NCI-H1048 (cell line): ENCODE results near the gene SLC2A9.

Experiments used
- DNase-seq: peaks from one replicate; lab custom pipeline; 2025; lab: John Stamatoyannopoulos, UW

The SLC2A9 gene

DNA sequence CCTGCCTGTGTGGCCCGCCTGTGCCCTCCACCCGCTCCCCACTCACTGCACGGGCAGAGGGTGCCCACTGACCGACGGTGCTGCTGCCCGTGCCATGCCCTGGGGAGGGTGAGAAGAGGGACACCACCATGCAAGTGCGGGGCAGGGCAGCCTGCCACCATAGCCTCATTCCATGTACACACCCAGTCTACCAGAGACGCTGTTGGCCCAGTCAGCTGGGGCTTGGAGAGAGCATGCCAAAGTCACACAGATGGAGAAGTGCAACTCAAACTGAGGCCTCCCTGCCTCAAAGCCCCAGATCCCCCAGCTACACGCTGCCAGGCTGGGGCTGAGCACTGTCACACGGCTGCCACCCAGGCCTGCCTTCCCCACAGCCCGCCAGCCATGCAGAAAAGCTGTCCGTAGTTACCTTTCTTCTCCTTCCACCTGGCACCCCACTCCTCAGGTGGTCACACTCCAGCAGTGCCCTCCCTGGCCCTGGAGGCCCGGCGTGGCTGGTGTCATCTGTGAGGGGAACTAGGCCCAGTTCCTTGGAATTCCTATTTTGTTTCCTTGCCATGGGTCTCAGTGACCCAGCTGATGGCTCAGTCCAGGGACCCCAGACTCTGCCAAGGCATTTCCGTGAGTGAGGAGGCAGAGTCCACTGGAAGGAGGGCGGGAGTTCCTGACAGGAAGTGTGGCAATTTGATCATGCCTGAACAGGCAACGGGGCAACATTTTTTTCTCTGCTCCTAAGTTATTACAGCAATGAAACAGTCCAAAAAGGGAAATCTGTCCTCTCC lies at the start of gene SLC2A9:
Gene SLC2A9 (minus strand): TSS at position 627 of the 782 bp plus-strand sequence. CDS start 68 bp downstream, at position 559.
- no peak for DNase-seq

DNA sequence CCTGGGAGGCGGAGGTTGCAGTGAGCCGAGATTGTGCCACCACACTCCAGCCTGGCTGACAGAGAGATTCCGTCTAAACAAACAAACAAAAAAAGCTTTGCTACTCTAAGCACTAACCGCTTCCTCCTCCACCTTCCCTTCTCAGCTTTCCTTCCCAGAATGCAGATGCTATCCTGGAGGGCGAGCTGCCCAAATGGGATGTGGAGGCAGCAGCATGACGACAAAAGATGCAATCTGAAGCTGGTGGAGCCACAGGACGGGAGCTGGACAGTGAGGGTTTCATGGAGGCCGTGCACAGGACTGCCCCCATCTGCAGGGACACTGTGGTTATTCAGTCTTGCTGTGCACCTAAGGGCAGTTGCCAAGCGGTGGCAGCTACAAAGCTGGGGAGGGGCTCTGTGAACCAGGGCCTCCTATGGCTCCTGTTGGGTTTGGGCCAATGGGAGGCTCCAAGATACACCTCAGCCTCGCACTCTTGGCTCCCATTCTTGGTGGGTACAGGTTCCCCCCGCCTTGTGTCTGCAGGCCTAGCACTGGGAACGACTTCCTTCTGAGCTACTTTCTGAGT lies 47.9 kb upstream of the SLC2A9 start:
- DNase-seq, result no peak

DNA sequence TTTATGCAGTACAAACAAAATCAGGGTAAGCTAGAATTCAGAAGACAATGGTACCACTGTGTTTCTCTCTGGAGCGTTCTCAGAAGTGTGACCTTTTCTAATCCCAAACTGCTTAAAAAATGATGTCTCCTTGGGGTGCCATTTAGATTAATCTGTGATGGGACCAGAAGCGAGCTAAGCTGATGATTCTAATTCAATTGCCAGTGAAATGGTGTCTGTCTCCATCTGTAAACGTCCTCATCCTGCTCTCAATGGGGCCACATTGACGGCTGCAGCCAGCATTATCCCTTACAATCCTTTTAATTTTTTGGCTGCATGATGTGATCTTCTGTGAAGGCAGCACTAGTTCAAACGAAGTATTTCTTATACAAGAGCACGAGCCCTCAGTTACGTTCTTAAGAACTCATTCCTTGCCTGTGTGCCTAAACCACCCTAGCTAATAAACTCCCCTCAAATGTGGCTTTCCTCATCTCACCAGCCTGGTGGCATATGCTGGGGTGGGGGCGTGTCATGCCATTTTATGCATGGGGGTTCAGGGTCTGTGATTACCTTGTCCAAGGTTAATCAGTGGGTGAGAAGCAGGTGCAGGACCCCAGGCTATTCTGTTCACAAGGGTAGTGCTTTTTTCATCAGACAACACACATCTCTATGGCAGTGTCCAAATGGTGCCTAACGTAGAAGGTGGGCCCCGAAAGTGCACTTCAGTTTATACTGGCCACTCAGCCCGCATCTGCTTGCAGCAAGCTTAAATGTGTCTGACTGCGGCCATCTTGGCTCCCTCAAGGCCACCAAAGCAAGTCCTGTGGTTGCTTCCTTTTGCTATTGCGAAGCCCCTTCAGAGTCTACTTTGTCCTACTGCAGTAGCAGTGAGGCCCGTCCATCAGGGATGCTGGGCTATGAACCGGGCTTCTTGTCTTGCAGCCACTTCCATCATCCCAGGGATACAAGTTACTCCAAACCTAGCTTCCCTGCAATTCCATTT lies 45.7 kb upstream of the SLC2A9 start:
- DNase-seq, result no peak

DNA sequence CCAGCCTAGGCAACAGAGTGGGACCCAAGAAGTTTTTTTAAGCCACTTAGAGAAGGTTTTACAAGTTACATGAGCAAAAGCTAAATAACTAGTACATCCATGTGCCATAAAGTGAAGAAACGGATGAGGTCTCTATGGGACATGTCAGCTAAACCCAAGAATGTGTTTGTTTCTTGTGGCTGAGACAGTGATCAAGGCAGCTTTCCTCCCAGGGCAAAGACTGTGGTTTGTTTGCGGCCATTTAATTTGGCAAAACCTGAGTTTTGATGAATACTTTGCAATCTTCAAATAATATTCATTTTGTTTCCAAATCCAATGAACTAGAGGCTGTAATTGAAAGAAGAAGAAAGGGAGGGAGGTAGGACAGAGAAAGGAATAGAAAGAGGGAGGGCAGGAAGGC lies 44.9 kb upstream of the SLC2A9 start:
- no peak for DNase-seq

DNA sequence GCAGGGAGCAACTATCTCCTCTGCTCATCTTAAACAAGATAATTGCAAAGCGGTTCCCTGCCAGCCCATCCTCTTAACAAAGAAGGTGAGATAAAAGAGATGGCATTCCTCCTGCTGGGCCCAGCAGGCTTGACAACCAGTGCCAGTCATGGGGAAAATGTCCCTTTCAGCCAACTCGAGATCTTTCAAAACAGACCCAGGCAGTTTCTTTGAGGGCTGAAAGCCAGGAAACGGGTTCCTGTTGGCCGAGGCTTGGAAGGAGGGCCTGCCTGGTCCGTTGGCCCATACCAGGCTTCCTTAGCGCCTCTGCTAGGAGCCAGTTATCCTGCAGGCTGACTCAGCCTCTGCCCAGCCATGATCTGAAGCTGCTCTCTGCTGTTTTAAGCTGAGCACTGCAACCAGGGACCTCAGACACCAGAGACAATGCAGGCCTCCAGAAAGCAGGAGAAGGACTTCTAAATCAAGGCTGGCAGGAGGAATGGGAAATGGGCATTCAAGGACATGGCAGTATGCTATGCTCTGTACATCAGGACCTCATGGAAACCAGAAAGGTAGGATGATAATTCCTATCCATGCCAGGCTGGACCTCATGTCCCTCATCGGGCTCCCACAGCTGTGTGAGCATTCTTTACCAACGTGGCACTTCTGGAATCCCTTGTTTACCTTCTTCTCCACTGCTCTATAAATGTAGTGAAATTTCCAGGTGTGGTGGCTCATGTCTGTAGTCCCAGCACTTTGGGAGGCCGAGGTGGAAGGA lies 42.4 kb upstream of the SLC2A9 start:
- no peak for DNase-seq

DNA sequence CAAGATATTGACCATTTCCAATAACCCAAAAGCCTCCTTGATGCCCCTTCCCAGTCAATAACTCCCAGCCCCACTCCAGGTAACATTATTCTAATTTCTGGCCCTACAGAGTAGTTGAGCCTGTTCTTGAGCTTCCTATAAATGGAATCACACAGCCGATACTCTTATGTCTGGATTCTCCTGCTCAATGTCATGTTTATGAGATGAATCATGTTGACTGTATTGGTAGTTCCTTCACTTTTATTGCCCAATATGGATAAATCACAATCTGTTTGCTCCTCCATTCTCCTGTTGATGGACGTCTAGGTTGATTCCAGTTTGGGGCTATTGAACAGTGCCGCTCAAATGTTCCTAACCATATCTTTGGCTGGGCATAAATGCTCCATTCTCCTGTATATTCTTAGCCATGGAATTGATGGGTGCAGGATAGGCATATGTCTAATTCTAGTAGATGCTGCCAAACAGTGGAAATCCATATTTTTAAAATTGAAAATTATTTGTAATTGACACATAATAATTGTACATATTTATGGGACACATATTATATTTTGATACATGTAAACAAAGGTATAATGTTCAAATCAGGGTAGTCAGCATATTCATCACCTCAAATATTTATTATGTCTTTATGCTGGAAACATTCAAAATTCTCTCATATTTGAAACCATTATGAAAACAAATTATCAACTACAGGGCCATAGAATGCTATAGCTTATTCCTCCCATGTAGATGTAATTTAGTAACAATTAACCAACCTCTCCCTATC lies 40.5 kb upstream of the SLC2A9 start:
- DNase-seq, result no peak

DNA sequence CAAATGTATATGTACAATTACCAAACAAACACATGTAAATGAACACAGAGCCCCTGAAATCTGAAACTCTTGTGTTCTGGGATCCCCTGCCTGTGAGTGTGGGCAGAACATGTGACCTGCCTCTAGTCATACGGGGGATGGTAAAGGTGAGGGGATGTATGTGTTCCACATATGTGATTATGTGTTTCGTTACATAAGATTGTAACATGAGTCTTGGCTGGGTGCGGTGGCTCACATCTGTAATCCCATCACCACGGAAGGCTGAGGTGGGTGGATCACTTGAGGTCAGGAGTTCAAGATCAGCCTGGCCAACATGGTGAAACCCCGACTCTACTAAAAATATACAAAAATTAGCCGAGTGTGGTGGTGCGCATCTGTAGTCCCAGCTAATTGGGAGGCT lies 37.1 kb upstream of the SLC2A9 start:
- DNase-seq, result no peak

DNA sequence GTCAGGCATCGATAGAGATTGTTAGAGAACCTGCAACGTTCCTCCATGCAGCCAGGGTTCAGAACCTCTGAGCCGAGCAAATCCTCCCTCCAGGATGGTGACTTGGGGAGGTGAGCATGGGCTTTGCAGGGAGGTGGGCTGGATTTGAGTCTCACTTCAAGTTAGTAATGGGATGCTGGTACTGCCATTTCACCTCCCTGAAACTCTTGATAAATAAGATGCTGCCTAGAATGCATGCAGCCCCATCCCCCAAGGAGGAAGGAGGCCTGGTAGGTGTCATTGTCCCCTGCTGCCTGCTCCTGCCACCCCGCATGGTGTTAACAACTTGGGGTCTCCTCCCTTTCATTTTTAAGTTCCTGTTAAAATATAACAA lies 35.7 kb upstream of the SLC2A9 start:
- no peak for DNase-seq

DNA sequence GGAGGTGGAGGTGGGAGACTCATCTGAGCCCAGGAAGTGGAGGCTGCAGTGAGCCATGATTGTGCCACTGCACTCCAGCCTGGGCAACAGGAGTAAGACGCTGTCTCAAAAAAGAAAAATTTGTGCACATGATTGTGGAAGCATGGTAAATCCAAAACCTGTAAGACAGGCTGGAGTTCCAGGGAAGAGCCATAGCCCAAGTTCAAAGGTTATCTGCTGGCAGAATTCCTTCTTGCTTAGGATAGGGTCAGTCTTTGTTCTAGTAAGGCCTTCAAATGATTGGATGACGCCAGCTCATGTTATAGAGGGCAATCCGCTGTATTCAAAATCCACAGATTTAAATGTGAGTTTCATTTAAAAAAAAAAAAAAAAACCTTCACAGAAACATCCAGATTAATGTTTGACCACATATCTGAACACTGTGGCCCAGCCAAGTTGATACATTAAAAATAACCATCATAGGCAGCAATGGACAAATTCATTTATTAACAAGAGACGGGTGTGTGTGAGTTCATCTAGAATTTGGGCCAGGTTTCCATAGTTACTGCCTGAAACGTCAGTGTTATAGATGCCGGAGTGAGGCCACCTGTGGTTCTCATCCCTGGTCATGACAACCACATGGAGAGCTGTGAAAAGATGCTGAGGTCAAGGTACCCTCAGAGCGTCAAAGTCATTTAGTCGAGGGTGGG lies 35.2 kb upstream of the SLC2A9 start:
- no peak for DNase-seq

DNA sequence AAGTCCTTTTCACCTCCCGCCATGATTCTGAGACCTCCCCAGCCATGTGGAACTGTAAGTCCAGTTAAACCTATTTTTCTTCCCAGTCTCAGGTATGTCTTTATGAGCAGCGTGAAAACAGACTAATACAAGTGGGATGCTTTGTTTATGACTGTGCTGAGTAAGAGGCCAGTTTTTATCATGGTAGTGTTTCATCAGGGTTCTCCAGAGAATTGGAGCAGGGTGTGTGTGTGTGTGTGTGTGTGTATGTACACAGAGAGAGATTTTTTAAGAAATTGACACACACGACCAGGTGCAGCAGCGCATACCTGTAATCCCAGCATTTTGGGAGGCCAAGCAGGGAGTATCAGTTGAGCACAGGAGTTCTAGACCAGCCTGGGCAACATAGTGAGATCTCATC lies 34.6 kb upstream of the SLC2A9 start:
- DNase-seq, result no peak

DNA sequence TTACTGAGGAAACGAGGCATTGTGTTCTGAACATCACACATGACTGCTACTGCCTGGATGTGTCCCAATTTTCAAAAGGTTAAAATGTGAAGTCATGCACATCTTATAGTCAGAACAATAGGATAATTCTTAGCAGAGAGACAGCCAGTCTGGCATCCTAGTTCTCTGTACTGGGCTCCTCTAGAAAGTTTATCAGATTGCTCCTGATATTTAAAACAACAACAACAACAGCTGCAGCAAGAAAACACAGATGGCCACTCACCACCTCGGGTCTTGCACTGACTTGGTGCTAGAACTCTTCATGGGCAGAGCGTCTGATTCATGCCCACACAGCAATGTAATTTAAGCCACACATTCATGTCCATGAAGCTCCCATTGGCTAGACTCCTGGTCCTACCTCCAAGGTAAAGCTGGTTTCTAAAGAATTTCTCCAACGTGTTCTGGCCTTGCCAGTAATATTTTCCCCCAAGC lies 33.3 kb upstream of the SLC2A9 start:
- DNase-seq, result no peak

DNA sequence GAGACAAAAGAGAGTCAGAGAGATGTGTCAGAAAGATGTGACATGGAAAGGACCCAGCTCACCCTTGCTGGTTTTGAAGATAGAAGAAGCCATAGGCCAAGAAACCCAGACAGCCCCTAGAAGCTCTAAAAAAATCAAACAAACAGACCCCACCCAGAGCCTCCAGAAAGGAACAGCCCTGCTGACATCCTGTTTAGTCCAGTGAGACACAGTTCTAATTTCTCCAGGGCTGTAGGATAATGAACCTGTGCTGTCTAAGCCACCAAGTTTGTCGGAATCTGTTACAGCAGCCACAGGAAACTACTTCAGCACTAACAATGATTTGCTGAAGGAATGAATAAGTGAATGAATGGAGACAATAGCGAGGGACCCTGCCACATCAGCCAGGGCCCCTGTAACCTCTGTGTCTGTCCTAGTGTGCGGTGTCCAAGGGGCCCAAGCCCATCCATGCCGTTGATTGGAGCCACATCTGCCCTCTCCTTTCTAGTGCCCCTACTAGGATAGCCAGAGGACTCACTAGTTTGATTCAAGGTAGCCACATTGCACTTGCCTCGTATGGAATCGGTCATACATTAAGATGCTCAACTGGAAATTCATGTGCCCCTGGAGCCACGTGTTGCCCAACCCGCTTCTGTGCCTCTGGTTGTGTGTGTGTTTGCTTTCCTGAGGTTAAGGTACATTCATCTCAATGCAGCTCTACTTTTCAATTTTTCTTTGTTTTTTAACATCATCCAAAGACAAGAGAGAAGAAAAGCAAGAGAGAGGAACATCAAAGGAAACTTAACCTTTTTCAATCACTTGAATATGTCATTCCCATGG lies 32.5 kb upstream of the SLC2A9 start:
- DNase-seq, result no peak

DNA sequence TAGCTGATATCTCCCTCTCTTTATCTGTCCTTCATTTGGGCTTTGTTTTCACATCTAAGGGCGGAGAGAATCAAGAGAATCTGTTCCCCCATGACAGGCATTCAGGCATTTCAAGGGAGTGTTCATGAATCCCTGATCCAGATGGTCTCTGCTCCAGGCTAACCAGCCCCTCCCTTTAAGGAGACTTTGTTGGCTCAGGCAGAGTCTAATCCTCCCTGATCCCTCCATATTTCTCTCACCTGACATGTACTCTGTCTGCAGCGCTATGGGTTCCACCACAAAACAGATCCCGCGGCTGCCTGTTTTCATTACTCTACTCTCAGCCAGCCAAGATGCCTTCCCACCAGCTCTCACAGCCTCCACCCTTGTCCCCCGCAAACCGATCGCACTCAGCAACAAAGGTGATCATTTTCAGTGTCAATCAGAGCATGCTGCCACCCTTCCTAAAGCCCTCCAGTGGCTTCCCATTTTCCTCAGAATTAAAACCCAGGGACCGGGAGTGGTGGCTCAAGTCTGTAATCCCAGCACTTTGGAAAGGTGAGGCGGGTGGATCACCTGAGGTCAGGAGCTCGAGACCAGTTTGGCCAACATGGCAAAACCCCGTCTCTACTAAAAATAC lies 30.3 kb upstream of the SLC2A9 start:
- no peak for DNase-seq

DNA sequence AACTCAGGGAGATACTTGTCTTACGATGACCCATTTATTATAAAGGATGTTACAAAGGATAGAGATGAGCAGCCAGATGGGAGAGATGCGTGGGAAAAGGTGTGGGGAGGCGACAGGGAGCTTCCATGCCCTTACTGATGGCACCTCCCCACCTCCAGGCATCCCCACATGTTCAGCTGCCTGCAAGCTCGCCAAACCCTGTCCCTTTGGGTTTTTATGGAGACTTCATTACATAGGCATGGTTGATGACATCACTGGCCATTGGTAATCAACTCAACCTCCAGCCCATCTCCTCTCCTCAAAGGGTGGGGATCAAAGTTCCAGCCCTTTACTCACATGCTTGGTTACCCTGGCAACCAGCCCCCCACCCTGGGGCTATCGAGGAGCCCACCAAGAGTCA lies 29.4 kb upstream of the SLC2A9 start:
- DNase-seq, result no peak

DNA sequence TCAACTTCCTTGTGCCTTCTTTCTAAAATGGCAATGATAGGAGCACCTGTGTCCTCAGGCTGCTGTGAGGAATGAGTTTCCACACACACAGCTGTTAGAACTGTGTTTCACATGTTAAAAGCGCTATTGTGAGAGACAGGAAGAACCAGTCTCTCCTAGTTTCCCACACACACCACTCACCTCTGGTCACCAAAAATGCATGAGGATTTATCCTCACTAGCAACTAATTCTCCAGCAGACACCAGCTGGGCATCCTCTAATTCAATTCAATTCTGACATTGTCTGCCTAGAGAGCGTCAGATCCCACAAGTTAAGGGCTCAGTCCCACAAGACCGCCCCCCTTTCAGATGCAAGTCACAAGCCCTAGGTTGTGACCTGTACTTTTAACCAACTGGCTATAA lies 29.0 kb upstream of the SLC2A9 start:
- no peak for DNase-seq

DNA sequence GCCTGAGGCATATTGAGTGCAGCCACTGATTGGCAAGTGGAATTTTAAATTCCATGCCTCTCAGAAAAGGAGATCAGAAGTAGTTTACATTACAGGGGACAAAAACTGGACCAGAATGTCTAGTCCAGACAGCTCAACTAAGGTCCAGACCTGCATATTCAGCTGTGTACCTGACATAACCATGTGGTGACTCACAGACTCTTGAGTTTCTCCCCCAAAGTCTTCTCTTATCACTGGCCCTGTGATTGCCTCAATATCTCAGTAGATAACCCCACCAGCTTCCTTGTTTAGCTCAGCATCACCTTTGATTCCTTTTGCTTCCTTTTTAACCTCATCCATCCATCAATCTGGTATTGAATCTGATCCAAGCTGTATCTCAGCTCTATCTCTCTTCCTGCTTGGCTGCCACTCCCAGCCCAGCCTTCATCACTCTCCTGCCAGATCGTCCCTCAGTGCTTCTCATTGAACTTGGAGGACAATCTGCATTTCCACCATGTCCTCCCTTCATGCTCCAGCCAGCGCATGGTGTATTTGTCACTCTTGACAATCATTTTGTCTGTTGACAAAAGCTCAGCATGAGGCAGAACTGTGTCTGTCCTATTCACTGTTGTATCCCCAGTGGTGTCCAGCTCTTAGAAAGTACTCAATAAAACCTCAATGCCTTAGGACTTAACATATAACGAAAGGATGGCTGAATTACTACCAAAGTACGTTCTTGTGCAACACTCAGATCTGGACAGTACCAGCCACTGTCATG lies 27.8 kb upstream of the SLC2A9 start:
- DNase-seq, result no peak

DNA sequence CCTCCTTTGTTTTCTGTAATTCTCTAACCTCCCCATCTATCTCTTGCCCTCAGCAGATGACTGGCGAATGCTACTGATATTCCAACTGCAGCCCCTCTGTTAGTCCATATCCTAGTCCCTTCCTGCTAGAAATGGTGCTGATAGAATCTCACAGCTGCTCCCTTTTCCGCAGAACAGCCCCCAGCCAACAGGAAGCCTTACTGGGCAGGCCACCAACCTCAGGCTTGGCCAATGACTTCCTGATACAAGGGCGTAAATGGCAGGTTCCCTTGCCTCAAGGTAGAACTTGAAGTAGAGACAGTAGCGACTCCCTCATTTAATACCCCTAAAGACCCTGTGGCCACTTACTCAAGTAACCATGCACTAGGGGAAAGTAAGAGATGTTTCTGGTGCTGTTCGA lies 26.7 kb upstream of the SLC2A9 start:
- no peak for DNase-seq

DNA sequence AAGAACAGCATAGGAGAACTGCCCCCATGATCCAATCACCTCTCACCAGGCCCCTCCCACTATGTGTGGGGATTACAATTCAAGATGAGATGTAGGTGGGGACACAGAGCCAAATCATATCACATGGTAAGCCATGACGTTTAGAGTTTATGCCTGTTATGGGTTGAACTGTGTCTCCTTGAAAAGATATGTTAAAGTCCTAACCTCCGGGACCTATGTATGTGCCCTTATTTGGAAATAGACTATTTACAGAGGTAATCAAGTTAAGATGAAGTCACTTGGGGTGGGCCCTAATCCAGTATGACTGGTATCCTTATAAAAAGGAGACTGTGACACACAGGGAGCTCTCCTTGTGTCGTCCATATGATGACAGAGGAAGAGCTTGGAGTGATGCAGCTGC lies 25.2 kb upstream of the SLC2A9 start:
- no peak for DNase-seq
